Glutamatergic neuron (in vitro differentiated cells): ENCODE data around the gene TAS2R38. TPM values are rescaled to one million over a fixed set of nuclear protein-coding genes. Genes with fewer than 3 reads are reported as not detected.

ENCODE experiments used
- DNase-seq: peaks from one replicate; pipeline ENCODE4 v3.0.0; 2022
- H3K27ac Mint-ChIP-seq: one replicate; pipeline ENCODE4 v1.8.0; 2020; ENCODE audit warnings: mild to moderate bottlenecking, mixed read lengths, inconsistent platforms; ENCODE audit not compliant: unreplicated experiment
- H3K27me3 Mint-ChIP-seq: one replicate; pipeline ENCODE4 v1.8.0; 2020; ENCODE audit warnings: mild to moderate bottlenecking, moderate library complexity, mixed read lengths, inconsistent platforms; ENCODE audit not compliant: unreplicated experiment
- H3K36me3 Mint-ChIP-seq: one replicate; pipeline ENCODE4 v1.8.0; 2020; ENCODE audit warnings: mild to moderate bottlenecking, mixed read lengths, inconsistent platforms; ENCODE audit not compliant: unreplicated experiment
- H3K4me1 Mint-ChIP-seq: one replicate; pipeline ENCODE4 v1.8.0; 2020; ENCODE audit warnings: mild to moderate bottlenecking, low read depth, mixed read lengths, inconsistent platforms; ENCODE audit not compliant: unreplicated experiment
- H3K4me3 Mint-ChIP-seq: one replicate; pipeline ENCODE4 v1.8.0; 2020; ENCODE audit warnings: mild to moderate bottlenecking, mixed read lengths, inconsistent platforms; ENCODE audit not compliant: unreplicated experiment
- H3K9me3 Mint-ChIP-seq: one replicate; pipeline ENCODE4 v1.8.0; 2020; ENCODE audit warnings: mild to moderate bottlenecking, moderate library complexity, mixed read lengths, inconsistent platforms; ENCODE audit not compliant: unreplicated experiment
- CTCF ChIP-seq: fragments of 200-600 bp; sonication (generic); IDR thresholded peaks from one replicate; pipeline ENCODE4 v1.5.0; 2021; ENCODE audit not compliant: partially characterized antibody, unreplicated experiment
- total RNA-seq: library from RNA; stranded (reverse); fragmentation: NEBNext Ultra II Directional; extraction: Animal tissue kit (Norgen Biotek cat#: 25700); gene quantifications from one replicate; pipeline ENCODE4 v1.2.1, GENCODE V29; 2021; ENCODE audit not compliant: unreplicated experiment

TAS2R38 gene
- total RNA-seq, 1 donor from 2014 or later = not detected

DNA sequence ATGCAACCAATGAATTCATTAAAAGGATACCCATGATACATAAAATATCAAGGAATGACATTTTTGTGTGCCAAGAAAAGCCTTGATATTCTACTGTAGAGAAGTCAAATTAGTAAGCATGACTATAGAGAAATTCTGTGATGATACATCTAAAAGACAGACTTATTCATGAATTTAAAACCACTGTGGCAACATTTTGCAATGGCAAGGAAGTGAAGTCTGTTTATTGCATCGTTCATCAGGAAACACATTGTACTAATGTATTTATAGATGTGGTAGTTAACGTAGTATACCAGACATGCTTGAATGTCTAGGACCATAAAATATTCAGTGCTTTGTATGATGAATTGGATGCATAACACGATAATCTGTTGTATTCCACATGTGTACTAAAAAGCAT, 17.5 kb downstream of the TAS2R38 start:
- no peak for TF ChIP-seq CTCF
- Mint-ChIP-seq H3K27ac (no peak overlapping the region), H3K4me3 (no peak overlapping the region), H3K4me1 (no peaks in the 10 kb centered on the region), H3K9me3 (no peaks in the 10 kb centered on the region), H3K36me3 (no peaks in the 10 kb centered on the region), H3K27me3 (no peaks in the 10 kb centered on the region)
- DNase-seq = no peak

- no peak for TF ChIP-seq CTCF
- Mint-ChIP-seq H3K4me3 (no peak overlapping the region), H3K4me1 (no peaks in the 10 kb centered on the region), H3K27ac (no peak overlapping the region), H3K27me3 (no peaks in the 10 kb centered on the region), H3K9me3 (peaks cover 1% of the 10 kb centered on the region), H3K36me3 (no peaks in the 10 kb centered on the region)
- no peak for DNase-seq
These were observed 19.2 kb downstream of the TAS2R38 start for GRCh38 chr7:141954334-141954733.

GRCh38 chr7:141952461-141952860, 21.1 kb downstream of the TAS2R38 start:
- no peaks in the 10 kb centered on the region for H3K4me1 Mint-ChIP-seq
- TF ChIP-seq CTCF = no peak
- H3K36me3 Mint-ChIP-seq = no peaks in the 10 kb centered on the region
- no peak overlapping the region for H3K27ac Mint-ChIP-seq
- no peaks in the 10 kb centered on the region for H3K27me3 Mint-ChIP-seq
- peaks cover 1% of the 10 kb centered on the region for H3K9me3 Mint-ChIP-seq
- no peak overlapping the region for H3K4me3 Mint-ChIP-seq
- no peak for DNase-seq

DNA sequence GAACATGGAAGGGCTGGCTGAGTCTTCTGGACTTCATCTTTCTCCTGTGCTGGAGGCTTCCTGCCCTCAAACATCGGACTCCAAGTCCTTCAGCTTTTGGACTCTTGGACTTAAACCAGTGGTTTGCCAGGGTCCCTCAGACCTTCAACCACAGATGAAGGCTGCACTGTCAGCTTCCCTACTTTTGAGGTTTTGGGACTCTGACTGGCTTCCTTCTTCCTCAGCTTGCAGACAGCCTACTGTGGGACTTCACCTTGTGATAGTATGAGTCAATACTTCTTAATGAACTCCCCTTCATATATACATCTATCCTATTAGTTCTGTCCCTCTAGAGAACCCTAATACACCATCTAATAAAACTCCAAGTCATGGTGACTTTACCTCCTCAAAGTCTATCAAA, 22.8 kb downstream of the TAS2R38 start:
- no peaks in the 10 kb centered on the region for H3K36me3 Mint-ChIP-seq
- H3K4me1 Mint-ChIP-seq = no peaks in the 10 kb centered on the region
- peaks cover 5% of the 10 kb centered on the region for H3K9me3 Mint-ChIP-seq
- no peak for DNase-seq
- no peak for TF ChIP-seq CTCF
- no peak overlapping the region for H3K27ac Mint-ChIP-seq
- no peak overlapping the region for H3K4me3 Mint-ChIP-seq
- H3K27me3 Mint-ChIP-seq = no peaks in the 10 kb centered on the region

- Mint-ChIP-seq H3K27me3 (peaks cover 1% of the 10 kb centered on the region), H3K36me3 (no peaks in the 10 kb centered on the region), H3K27ac (no peak overlapping the region), H3K4me1 (no peaks in the 10 kb centered on the region), H3K9me3 (peaks cover 5% of the 10 kb centered on the region), H3K4me3 (no peak overlapping the region)
- no peak for DNase-seq
- no peak for TF ChIP-seq CTCF
These were observed 23.7 kb downstream of the TAS2R38 start for GRCh38 chr7:141949911-141950310.
